H1 (cell line): ENCODE results near the gene STXBP6.

Source experiments
- CEBPB ChIP-seq: IDR thresholded peaks from 2 replicates; pipeline ENCODE4 v1.6.1; 2012; ENCODE audit warnings: low read depth, low read length
- CTCF ChIP-seq, 3 experiments: IDR thresholded peaks; 1 replicate in 2 of 3; 2 replicates in 1 of 3; pipeline versions ENCODE4 v1.5.1 to v1.6.1; 2011; ENCODE audit warnings: low read length in 3 of 3, mild to moderate bottlenecking in 3 of 3, inconsistent platforms in 2 of 3, low read depth in 1 of 3, moderate library complexity in 1 of 3; ENCODE audit not compliant: insufficient read depth in 1 of 3; ENCODE audit errors: control extremely low read depth in 1 of 3
- EGR1 ChIP-seq: IDR thresholded peaks from 2 replicates; pipeline ENCODE4 v1.6.1; 2011; ENCODE audit warnings: low read depth, low read length, borderline replicate concordance
- EZH2 ChIP-seq: fragments of 200-600 bp; sonication (generic); IDR thresholded peaks from 2 replicates; pipeline ENCODE4 v1.7.1; 2012; ENCODE audit warnings: low read depth, mild to moderate bottlenecking, moderate library complexity, low read length, inconsistent platforms; ENCODE audit not compliant: severe bottlenecking
- FOSL1 ChIP-seq: IDR thresholded peaks from 2 replicates; pipeline ENCODE4 v1.6.1; 2011; ENCODE audit warnings: mild to moderate bottlenecking, low read depth, low read length, moderate library complexity; ENCODE audit not compliant: insufficient read depth
- POU5F1 ChIP-seq: IDR thresholded peaks from 2 replicates; pipeline ENCODE4 v1.6.1; 2011; ENCODE audit warnings: low read depth, mild to moderate bottlenecking, low read length, moderate library complexity
- RAD21 ChIP-seq, 2 experiments: IDR thresholded peaks in 1 of 2; conservative IDR thresholded peaks in 1 of 2; 2 replicates each; pipeline ENCODE4 v1.6.1; 2011; ENCODE audit warnings: low read depth in 2 of 2, low read length in 2 of 2, improper control_type of control experiment in 1 of 2, inconsistent platforms in 1 of 2, mild to moderate bottlenecking in 1 of 2, moderate library complexity in 1 of 2
- RBBP5 ChIP-seq: IDR thresholded peaks from 2 replicates; pipeline ENCODE4 v1.7.1; 2012; ENCODE audit warnings: low read depth, mild to moderate bottlenecking, inconsistent platforms, low read length, moderate library complexity, borderline replicate concordance
- SRF ChIP-seq: IDR thresholded peaks from 2 replicates; pipeline ENCODE4 v1.6.1; 2011; ENCODE audit warnings: mild to moderate bottlenecking, low read depth, low read length, moderate library complexity

- TF ChIP-seq CTCF (IDR thresholded peaks at IDR 0.05; ENCODE audit: control extremely low read depth in 1 of 3, insufficient read depth in 1 of 3, low read depth in 1 of 3, low read length in 3 of 3) (no peak), POU5F1 (no peak), SRF (no peak), RBBP5 (no peak), FOSL1 (no peak), CEBPB (no peak), RAD21 (IDR thresholded peaks at IDR 0.05 in 1 of 2, conservative IDR thresholded peaks at IDR 0.05 in 1 of 2; ENCODE audit: low read depth in 2 of 2, low read length in 2 of 2) (no peak), EGR1 (no peak), EZH2 (no peak)
Observed at GRCh38 chr14:25048170-25049016, 1.6 kb downstream of the STXBP6 start.
